Heart left ventricle (tissue), 16 donors: ENCODE data around the gene TLCD3B. TPM values are rescaled to one million over a fixed set of nuclear protein-coding genes. Genes with fewer than 3 reads are reported as not detected.

ENCODE experiments used
- ATAC-seq, 4 donors: fragments of 200-7000 bp; cut with Tn5 transposase; one replicate each; pipeline ENCODE4 v1.9.1; 2020 to 2022; ENCODE audit warnings: moderate library complexity in 4 of 4, mild to moderate bottlenecking in 3 of 4, moderate number of reproducible peaks in 1 of 4
- DNase-seq, 5 donors: peaks; one replicate each; pipeline ENCODE4 v3.0.0-alpha.2; 2020
- H3K27ac ChIP-seq, 12 donors: fragments of 200-600 bp; sonication (generic) in 4 of 12; one replicate each; pipeline versions ENCODE4 v1.5.0 to v1.8.0; 2016 to 2022; ENCODE audit warnings: mild to moderate bottlenecking in 2 of 12
- H3K27me3 ChIP-seq, 9 donors: fragments of 200-600 bp; sonication (generic) in 2 of 9; one replicate each; pipeline versions ENCODE4 v1.5.1 to v1.8.0; 2016 to 2022; ENCODE audit warnings: mild to moderate bottlenecking in 3 of 9
- H3K36me3 ChIP-seq, 9 donors: fragments of 200-600 bp; sonication (generic) in 2 of 9; one replicate each; pipeline versions ENCODE4 v1.5.0 to v1.8.0; 2018 to 2022; ENCODE audit warnings: mild to moderate bottlenecking in 2 of 9
- H3K4me1 ChIP-seq, 12 donors: fragments of 200-600 bp; sonication (generic) in 4 of 12; one replicate each; pipeline versions ENCODE4 v1.5.0 to v1.8.0; 2016 to 2022; ENCODE audit warnings: mild to moderate bottlenecking in 3 of 12
- H3K4me3 ChIP-seq, 12 donors: fragments of 200-600 bp; sonication (generic) in 4 of 12; one replicate each; pipeline versions ENCODE4 v1.5.0 to v1.8.0; 2017 to 2022; ENCODE audit warnings: mild to moderate bottlenecking in 9 of 12, moderate library complexity in 4 of 12
- H3K9me3 ChIP-seq, 12 donors: fragments of 200-600 bp; sonication (generic) in 4 of 12; one replicate each; pipeline versions ENCODE4 v1.5.0 to v1.8.0; 2016 to 2022; ENCODE audit warnings: mild to moderate bottlenecking in 1 of 12
- POLR2A ChIP-seq, 2 donors: fragments of 450-650 bp; IDR thresholded peaks; one replicate each; pipeline ENCODE4 v1.6.1; 2017; ENCODE audit warnings: antibody characterized with exemption in 2 of 2, mild to moderate bottlenecking in 2 of 2, moderate library complexity in 2 of 2
- WGBS, 4 donors: extraction: QIAGEN DNeasy Blood & Tissue Kit in 2 of 4; methylation state at CpG; one replicate each; pipeline versions ENCODE4 v1.1.5 to v1.1.7; 2013 to 2018; 5-methylcytosine and 5-hydroxymethylcytosine counted together
- intact Hi-C, 10 donors: fragments of 100-400 bp; cut with DNase I; formaldehyde crosslinking; loops; one replicate each; pipeline versions ENCODE4 v1.11.1 to v1.14.2; 2022
- polyA plus RNA-seq, 2 donors: library from polyadenylated mRNA; stranded (reverse); fragments of 200-250 nt; gene quantifications; one replicate each; pipeline ENCODE4 v1.2.3, GENCODE V29; 2013
- total RNA-seq, 9 donors: library from RNA; depleted of rRNA in 2 of 9; stranded (reverse); fragments of >200 nt in 2 of 9; fragmentation: NEBNext Ultra II Directional in 3 of 9; extraction: Animal tissue kit (Norgen Biotek cat#: 25700) in 3 of 9; gene quantifications; one replicate each; pipeline versions ENCODE4 v1.1.0 to v1.2.4, GENCODE V29; 2016 to 2023
- TF ChIP-seq, protein P1 (sequence below), 12 donors: fragments of 200-600 bp; sonication (generic) in 4 of 12; IDR thresholded peaks; one replicate each; pipeline versions ENCODE4 v1.5.0 to v1.8.0; 2018 to 2022; ENCODE audit warnings: antibody characterized with exemption in 12 of 12, mild to moderate bottlenecking in 5 of 12
- donor health status: ischemic (EF 13 %, LVEDD 7.1; RV severe dilation, severe dysfunction).
- donor health status: healthy with polysubstance abuse.
- donor health status: DM: no; HTN: yes; CAD: no.
- donor health status: DM: no; HTN: no; CAD: no.
- donor health status: ischemic (EF 25% LVEDD 6.9; RV normal size, moderate dysfunction).
- donor health status: ischemic (EF 25% LVEDD 5.7; RV mildly dilated, moderate dysfunction).
- donor health status: healthy.
- donor health status: DM: yes; HTN: yes; CAD: no.
- donor health status: ischemic (EF 35%, LVEDD 5.7; RV mildly dilated, moderate dysfunction).
- donor health status: nonischemic (EF 11% LVEDD 7.7; RV severe dilation, severe dysfunction).
- donor health status: DM: yes; HTN: yes; CAD: no.
- donor health status: PGD.
- donor health status: ischemic (EF 29% LVEDD 5.4; RV normal size, mild dysfunction).
- donor health status: nonischemic (EF 23%, LVEDD 6.1; RV moderate dilation, normal function).

Gene TLCD3B
- total and polyA plus RNA-seq, 11 donors: not detected

- H3K27me3 ChIP-seq: no peaks in the 10 kb centered on the region
- 74 to 85% (median 79%) methylated on average over 5 of the region's 5 CpGs for WGBS, 4 donors
- H3K36me3 ChIP-seq: peaks cover 0 to 75% (median 72%) of the 10 kb centered on the region in 9 donors
- H3K4me1 ChIP-seq: peaks cover 0 to 23% (median 12%) of the 10 kb centered on the region in 12 donors
- TF ChIP-seq POLR2A (IDR thresholded peaks at IDR 0.05): no peak
- TF ChIP-seq, protein P1, sequence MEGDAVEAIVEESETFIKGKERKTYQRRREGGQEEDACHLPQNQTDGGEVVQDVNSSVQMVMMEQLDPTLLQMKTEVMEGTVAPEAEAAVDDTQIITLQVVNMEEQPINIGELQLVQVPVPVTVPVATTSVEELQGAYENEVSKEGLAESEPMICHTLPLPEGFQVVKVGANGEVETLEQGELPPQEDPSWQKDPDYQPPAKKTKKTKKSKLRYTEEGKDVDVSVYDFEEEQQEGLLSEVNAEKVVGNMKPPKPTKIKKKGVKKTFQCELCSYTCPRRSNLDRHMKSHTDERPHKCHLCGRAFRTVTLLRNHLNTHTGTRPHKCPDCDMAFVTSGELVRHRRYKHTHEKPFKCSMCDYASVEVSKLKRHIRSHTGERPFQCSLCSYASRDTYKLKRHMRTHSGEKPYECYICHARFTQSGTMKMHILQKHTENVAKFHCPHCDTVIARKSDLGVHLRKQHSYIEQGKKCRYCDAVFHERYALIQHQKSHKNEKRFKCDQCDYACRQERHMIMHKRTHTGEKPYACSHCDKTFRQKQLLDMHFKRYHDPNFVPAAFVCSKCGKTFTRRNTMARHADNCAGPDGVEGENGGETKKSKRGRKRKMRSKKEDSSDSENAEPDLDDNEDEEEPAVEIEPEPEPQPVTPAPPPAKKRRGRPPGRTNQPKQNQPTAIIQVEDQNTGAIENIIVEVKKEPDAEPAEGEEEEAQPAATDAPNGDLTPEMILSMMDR (IDR thresholded peaks at IDR 0.05): no peak
- no peak overlapping the region for H3K4me3 ChIP-seq
- no peak for DNase-seq
- ATAC-seq: no peak
- H3K27ac ChIP-seq: peak overlapping the region in 1 of 12 donors; percentile 17
- intact Hi-C loops: loop anchor here in 3 of 10 donors (2.0 to 10.0 kb wide), 3 partner anchors 15 to 187 kb away; partner anchors contain the start of genes MAZ (in 1 of the 3), PAGR1 (in 1 of the 3) and PRRT2 (in 1 of the 3)
- no peaks in the 10 kb centered on the region for H3K9me3 ChIP-seq
Measured at GRCh38 chr16:29991571-29991904, 39.5 kb downstream of the TLCD3B start.

DNA sequence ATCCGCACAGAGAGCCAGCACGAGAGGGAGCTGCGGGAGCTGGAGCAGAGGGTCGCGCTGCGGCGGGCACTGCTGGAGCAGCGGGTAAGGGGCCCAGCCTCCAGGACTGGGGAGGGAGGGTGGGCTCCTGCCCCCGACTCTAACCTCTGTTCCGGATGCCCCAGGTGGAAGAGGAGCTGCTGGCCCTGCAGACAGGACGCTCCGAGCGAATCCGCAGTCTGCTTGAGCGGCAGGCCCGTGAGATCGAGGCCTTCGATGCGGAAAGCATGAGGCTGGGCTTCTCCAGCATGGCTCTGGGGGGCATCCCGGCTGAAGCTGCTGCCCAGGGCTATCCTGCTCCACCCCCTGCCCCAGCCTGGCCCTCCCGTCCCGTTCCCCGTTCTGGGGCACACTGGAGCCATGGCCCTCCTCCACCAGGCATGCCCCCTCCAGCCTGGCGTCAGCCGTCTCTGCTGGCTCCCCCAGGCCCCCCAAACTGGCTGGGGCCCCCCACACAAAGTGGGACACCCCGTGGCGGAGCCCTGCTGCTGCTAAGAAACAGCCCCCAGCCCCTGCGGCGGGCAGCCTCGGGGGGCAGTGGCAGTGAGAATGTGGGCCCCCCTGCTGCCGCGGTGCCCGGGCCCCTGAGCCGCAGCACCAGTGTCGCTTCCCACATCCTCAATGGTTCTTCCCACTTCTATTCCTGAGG is 40.0 kb downstream of the TLCD3B start:
- no peaks in the 10 kb centered on the region for H3K9me3 ChIP-seq
- ATAC-seq (no peak), DNase-seq (no peak)
- no peak overlapping the region for H3K4me3 ChIP-seq
- H3K4me1 ChIP-seq: peaks cover 0 to 21% (median 11%) of the 10 kb centered on the region in 12 donors
- peaks cover 0 to 80% (median 77%) of the 10 kb centered on the region in 9 donors for H3K36me3 ChIP-seq
- peak overlapping the region in 1 of 12 donors; percentile 17 for H3K27ac ChIP-seq
- intact Hi-C loops: loop anchor here in 3 of 10 donors (2.0 to 10.0 kb wide), 3 partner anchors 14 to 186 kb away; partner anchors contain the start of genes MAZ (in 1 of the 3), PAGR1 (in 1 of the 3) and PRRT2 (in 1 of the 3)
- WGBS, 4 donors: 92 to 97% (median 92%) methylated on average over 5 to 35 of the region's 35 CpGs
- no peaks in the 10 kb centered on the region for H3K27me3 ChIP-seq
- no peak for TF ChIP-seq POLR2A (IDR thresholded peaks at IDR 0.05)
- TF ChIP-seq, protein P1 (IDR thresholded peaks at IDR 0.05): no peak

GRCh38 chr16:29990034-29990433 is 41.0 kb downstream of the TLCD3B start:
- Histone ChIP-seq H3K4me3 (no peak overlapping the region), H3K27ac (no peak overlapping the region), H3K4me1 (peaks cover 0 to 21% (median 10%) of the 10 kb centered on the region in 12 donors), H3K36me3 (peaks cover 6 to 90% (median 87%) of the 10 kb centered on the region in 9 donors), H3K9me3 (no peaks in the 10 kb centered on the region), H3K27me3 (no peaks in the 10 kb centered on the region)
- ATAC-seq (no peak), DNase-seq (no peak)
- intact Hi-C loops: loop anchor here in 3 of 10 donors (2.0 to 10.0 kb wide), 3 partner anchors 13 to 185 kb away; partner anchors contain the start of genes MAZ (in 1 of the 3), PAGR1 (in 1 of the 3) and PRRT2 (in 1 of the 3)
- no peak for TF ChIP-seq POLR2A (IDR thresholded peaks at IDR 0.05)
- TF ChIP-seq, protein P1 (IDR thresholded peaks at IDR 0.05): no peak
- WGBS, 4 donors: 89 to 95% (median 93%) methylated on average over 2 of the region's 2 CpGs

DNA sequence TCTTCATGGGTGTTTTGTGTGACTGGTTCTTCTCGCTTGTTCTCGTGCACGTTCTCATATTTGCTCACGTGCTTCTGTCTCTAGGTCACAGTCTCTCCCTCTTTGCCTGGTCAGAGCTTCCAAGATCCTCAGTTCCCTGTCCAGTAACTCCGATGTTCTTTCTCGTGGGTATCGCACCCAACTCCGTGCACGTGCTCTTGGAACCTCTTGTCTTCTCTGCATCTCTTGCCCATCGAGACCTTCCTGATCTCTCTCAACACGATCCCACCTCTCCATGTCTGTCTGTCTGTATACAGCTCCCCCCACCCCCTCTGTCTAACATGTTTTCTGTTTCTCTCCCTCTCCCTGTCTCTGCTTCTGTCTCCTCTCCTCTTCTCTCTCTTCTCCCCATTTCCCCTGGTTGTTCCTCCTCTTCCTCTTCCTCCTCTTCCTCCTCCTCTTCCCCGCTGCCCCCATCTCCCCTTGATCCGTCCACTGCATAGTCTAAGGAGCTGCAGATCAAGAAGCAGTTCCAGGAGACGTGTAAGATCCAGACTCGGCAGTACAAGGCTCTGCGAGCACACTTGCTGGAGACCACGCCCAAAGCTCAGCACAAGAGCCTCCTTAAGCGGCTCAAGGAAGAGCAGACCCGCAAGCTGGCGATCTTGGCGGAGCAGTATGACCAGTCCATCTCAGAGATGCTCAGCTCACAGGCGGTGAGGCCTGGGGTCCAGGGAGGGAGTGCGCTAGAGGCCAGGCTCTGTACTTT is 41.8 kb downstream of the TLCD3B start:
- H3K36me3 ChIP-seq: peaks cover 6 to 97% (median 94%) of the 10 kb centered on the region in 9 donors
- H3K9me3 ChIP-seq: no peaks in the 10 kb centered on the region
- no peak for ATAC-seq
- H3K27ac ChIP-seq: no peak overlapping the region
- 84 to 89% (median 86%) methylated on average over 23 of the region's 23 CpGs for WGBS, 4 donors
- peaks cover 0 to 14% (median 3%) of the 10 kb centered on the region in 12 donors for H3K4me1 ChIP-seq
- TF ChIP-seq POLR2A (IDR thresholded peaks at IDR 0.05): no peak
- TF ChIP-seq, protein P1 (IDR thresholded peaks at IDR 0.05): no peak
- no peak overlapping the region for H3K4me3 ChIP-seq
- H3K27me3 ChIP-seq: no peaks in the 10 kb centered on the region
- no peak for DNase-seq
- intact Hi-C loops: no loop called here
